Dermis blood vessel endothelial cell (primary cell): ENCODE measurements around the gene ANK3. TPM values are rescaled to one million over a fixed set of nuclear protein-coding genes. Genes with fewer than 3 reads are reported as not detected.

ENCODE experiments used
- DNase-seq: peaks from one replicate; pipeline ENCODE4 v3.0.0; 2010
- total RNA-seq: library from RNA; depleted of rRNA; stranded (reverse); fragments of >200 nt; gene quantifications from 2 replicates; pipeline ENCODE4 v1.2.3, GENCODE V29; 2014

The ANK3 gene
- total RNA-seq, 1 donor from 2014 or later, result 0.85 TPM

DNA sequence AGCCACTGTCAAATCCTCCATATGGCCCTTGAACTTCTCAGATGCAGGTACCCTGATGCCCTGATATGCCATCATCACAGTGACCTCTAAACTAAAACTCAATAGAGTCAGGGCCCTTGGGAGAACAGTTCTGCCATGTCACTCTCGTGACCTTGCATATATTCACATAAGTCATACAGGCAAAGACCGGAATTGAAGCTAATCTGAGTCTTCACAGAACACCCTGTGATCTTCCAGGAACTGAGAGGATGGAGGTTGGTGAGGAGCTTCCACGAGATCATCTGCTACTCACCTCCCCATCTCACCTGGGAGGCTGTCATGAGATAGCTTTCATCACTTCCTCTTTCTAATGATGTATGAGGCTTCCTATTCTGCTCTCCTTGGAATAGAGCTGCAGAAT lies 254.7 kb downstream of the ANK3 start:
- no peak for DNase-seq

DNA sequence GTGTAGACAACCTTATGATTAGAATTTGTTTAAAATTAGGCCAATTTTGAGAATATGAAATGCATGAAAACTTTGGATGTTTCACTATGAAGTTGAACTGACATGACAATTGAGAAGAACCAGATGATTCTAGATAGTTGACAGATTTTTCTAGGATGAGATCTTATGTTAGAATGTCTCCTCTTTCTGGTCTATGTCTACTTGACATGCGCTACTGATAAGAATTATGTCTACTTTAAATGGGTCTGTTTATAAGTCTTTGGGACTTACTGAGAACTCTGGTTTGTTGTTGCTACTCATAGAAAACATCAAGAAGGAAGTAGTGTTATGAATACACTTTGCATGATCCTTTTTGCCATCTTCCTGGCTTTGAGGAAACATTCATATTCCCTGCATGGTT lies 255.1 kb downstream of the ANK3 start:
- no peak for DNase-seq

DNA sequence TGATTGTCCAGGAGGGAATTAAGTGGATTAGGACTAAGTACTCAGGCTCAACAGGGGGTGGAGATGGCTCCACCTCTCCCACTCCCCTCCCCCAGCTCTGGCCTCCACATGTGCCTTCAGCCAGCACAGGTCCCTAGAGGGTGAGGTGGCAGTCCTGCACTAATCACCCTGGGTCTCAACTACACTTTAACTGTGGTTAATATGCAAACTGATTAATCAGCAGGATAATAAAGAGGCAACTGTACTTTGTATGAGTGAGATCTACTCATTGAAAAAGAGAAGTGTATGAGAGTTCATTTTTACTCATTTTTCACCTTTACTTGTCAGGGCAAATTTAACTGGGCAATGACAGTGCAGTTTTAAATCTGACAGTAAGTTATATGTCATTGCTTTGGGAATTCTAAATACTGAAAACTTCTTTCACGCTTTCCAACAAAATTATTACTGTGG lies 259.5 kb downstream of the ANK3 start:
- DNase-seq, result no peak

DNA sequence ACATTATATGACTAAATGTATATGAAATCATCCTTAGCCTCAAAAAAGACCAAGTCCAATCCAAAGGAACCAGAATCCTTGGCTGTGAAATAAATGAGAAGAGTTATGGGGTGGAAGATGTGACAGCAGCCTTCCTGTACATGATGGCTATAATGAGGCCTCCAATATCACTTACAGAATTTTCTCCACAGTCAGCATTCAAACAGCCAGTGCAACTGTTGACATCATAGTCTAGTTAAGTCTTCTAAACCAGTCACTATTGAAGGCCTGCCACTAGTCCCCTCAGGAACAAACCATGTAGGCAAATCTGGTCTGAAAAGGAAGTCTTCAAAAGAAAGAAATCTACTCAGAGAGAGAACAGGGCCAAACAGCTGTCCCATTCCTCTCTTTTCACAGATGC lies 263.8 kb downstream of the ANK3 start:
- DNase-seq, result no peak

DNA sequence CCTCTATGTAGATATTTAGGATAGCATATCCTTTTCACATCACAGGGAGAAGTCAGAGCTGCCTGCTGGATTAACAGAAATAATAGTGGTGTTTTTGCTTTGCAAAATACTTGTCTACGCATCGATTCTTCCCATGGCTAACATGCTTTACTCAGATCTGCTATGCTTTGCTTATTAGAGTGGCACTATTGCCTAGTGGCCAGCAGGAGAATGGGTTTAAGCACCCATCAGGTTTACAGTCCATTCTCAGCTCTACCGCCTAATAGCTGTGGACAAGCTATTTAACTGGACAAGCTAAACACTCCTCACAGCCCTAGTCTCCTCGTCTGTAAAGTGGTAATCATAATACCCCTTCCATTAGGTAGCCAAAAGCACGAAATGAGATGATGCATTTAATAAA lies 265.1 kb downstream of the ANK3 start:
- DNase-seq, result no peak

DNA sequence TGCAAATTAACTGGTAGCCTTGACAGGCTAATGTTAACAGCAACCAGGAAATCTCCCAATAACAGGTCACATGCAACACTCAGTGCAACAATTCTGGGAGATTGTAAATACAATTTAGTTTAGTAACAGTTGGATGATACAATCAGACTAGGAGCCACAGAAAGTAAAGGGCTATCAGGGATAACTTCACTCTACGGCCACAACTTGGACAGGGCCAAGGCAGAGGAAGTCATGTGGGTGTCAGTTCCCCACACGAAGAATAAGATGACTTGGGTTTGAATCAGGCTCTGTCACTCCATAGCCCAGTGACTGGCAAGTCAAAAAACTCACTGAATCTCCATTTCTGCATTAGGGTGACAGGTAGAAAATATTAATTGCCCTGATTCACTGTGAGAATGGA lies 266.0 kb downstream of the ANK3 start:
- peak; percentile 7 for DNase-seq

DNA sequence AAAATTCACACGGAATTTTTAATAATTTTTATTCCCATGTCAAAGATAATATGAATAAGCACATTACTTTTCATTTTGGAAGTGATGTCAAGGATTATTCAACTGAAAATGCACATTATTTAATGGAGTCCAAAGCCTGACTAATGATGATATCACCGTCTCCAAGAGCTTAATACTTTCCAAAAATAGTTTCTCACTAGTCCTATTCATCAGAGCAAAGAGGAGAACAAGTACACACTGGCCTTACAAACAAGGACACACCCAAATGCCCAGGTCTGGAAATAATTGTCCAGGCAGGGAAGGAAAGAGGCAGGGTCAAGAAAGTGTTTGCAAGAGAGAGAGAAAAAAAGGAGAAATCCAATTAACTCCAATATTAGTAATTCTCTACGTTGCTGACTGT lies 266.5 kb downstream of the ANK3 start:
- peak; percentile 44 for DNase-seq

DNA sequence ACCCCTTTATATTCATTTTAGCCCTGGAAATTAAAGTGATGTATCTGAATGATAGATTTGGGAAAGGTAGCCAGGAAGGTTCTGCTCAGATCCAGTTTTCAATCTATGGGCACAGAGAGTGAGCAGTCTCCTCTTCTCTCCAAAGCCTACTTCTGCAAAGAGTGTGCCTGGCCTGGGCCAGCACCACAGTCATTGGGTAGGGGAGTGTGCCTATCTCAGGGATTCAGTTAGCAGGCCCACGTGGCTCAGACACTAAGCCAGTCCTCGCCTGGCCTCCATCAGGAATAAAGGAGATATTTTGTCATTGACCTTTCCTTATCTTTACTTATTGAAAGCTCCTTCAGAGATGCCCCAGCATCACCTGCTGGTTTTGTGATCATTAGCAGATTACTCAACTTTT lies 267.5 kb downstream of the ANK3 start:
- DNase-seq, result no peak

DNA sequence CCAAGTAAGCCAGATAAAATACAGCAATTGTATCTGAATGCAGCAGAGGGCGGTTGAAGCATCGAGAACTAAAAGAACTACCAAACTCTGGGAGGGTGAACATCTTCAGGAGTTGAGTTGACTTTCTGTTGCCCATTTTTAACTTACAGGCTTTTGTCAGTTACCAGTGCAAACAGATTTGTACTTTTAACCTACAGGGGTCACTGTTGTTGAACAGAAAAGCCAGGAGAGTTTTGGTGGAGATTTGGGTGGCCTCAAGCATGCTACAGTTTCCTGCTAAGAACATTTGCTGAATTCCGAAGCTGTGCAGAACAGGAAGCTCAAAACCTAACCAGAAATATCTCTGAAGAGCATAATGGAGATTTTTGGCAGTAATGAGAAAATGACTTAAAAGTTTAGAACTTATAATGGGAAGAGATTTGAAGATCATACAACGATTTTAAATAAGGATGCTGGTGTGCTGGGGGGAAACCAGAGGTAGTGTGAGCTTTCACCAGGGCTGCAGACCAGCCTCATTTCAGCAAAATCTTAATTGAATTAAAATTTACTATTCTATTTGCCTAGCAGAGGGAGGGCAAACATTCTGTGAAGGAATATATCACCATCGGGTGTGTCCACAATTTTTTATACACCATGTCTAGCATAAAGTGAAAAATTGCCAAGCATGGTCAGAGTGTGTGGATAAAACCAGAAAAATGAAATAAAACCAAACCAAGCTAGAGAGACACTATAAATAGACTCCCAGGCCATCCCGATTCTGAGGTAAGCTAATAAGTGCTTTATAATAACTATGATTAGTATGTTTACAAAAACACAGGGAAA lies 274.7 kb downstream of the ANK3 start:
- peak; percentile 82 for DNase-seq

DNA sequence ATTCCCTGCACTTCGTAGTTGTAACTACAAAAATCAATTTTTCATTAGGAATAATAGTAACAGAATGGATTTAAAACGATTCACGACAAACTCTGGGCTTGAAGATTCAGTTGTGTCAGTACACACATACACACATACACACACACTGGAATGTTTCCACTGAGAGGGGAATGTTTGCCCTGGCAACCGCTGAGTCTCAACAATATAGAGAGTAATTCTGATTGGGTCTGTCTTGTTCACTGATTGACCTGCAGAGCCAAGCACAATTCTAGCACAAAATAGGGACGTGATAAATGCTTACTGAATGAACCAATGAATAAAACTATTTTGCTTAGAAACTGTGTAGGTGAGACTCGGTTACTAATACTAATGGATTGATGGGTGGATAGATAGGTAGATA lies 278.9 kb downstream of the ANK3 start:
- DNase-seq, result no peak

DNA sequence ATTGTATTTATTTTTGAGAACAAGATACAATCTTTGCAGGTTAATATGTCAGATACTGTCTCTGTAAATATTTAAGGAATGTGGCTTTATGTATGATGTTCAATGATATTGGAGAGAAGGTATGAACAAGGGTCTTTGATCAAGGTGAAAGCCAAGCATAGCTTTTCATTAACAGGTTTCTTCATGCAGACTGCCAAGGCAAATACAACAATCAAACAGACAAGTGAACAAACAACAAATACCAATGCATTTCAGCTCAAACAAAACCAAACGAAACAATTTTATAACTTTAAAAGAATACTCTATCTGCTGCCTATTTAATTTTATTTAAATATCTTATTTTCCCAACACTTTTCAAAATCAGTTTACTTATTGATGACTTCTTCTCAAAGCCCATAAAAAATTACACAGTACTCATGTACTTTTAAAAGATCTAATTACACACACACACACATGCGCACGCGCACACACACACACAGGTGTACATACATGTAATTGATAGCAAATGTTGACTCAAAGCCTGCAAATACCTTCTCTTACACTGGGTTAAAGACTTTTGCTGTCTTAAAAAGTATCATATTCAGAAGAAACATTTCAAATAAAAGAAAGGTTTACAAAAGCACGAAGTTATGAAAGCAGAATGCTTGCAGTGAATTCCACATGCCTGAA lies 282.2 kb downstream of the ANK3 start:
- no peak for DNase-seq

DNA sequence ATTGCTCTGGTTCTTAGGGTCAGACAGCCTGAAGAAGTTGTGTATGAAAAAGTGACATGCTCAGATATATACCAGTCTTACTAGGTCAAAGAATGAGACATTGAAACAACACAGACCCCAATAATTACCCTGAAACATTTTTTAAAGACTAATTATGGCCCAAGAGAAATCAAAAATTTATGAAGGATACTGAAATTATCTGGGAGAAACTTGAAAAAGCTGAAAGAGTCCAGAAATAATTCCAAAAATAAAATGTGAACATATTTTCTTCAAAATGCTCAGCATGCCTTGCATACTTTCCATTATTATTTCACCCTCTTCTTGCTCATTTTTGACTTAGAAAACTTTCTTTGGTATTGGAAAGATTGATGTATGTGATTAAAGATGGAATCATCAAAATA lies 284.4 kb downstream of the ANK3 start:
- no peak for DNase-seq

DNA sequence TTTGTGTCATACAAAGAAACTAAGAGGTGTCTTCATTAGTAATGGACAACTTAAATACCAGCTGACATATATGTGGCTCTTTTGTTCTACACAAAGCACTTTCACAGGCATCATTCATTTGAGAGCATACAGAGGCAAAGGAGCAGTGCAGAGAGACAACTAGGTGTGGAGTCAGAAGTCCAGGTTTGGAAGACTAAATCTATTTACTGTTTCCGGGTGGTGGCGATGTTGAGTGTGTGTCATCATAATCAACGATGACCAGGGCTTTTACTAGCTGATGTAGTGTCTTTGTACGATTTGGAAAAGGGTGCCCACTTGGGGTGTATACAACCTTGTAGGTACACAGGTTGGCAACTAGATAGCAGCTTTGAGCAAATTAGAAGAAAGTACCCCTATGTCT lies 287.9 kb downstream of the ANK3 start:
- no peak for DNase-seq

DNA sequence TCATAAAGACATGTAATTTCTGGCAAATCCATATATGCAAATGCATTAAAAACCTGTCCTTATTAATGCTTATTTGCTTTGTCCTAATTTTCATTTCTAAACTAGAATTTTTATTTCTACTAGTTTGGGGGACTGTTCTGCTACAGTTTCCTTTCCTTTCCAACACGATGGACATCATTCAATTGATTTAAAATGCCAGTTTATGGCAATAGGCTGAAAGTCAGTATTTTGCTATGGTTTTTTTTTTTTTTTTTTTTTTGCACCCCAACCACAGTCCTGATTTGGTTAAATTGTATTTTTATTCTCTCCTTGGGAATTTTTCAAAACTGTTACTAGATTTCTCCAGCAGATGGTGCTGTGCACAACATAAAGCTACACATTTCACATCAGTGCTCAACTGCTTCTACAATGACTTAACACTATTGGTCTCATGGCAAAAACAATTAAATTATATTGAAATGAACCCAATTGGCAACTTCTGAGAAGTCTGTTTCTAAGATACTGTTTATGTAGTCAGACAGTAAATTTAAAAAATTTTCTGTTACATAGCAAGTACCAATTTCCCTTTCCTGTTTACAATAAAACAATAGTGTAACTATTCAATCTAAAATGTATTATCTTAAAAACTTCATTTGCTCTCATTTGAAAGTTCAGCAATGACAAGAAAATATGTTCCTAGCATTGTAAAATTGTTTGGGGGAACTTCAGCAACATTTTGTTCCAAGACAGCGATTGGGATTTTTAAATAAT lies 289.5 kb downstream of the ANK3 start:
- peak; percentile 81 for DNase-seq

DNA sequence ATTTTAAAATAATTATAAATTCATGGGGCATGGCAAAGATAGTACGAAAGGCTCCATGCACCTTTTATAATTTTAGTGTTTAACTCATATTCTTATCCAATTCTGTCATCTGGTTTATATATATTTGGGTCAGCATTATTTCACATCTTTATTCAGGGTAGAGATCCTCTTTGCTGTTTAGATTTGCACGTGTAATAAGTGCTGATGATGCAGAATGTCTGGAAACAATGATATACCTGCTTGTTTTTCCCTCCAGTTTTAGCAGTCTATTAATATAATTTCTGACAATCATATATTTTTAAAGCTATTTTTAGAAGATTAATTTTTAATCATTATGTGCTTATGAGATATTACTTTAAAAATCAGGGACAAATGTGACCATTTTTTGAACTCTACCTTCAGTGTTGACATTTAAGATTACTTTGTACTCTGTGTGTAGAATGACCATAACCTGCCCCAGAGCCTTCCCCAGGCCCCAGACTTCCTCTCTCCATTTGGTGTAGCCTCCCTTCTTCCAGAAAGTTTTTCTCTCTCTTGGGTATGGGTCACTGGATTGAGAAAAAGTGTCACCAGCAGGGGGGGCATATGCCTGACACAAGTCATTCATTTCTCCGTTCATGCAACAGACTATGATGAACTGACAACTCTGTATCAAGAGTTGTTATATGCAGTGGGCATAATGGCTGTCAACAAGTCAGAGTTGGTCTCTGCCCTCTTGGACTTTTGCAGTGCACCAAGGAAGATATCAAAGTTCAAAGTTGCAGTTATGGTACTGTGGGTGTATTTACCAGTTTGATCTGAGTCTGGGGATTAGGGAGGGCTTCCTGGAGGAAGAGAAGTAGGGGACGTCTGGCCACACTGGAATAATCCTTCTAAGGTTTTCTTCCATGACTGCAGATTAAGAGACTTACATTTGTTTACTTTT lies 290.7 kb downstream of the ANK3 start:
- DNase-seq, result peak; percentile 40

DNA sequence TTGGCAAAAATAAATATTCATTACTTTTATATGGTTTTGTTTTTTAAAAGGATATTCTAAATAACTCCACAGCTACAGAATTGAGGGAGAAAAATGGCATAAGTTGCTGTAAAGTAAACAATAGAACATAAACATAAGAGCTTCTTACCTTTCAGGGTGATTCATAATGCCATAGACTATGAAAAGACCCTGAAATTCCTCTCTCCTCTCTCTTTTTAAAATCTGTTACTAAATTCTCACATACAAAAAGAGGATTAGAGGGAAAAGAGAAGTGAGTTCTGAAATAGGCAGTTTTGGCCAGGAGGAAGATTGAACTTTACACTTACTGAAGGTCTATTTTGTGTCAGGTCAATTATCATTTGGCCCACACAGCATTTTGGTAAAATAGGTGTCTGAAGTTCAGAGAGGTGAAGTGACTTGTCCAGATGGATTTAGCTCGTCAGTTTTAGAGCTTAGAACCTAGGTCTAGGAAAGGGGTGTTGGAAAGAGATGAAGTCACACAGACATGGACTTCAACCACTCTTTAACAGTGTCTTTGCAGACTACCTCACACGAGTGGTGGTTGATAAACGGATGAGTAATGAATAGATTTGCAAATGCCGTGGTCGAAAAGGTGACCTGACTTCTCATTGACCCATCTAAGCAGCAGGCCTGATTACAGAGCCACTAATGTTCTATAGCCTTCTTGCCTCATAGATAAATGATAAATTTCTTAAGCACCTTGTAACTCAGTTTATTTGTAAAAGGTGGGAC lies 292.7 kb downstream of the ANK3 start:
- DNase-seq, result no peak

DNA sequence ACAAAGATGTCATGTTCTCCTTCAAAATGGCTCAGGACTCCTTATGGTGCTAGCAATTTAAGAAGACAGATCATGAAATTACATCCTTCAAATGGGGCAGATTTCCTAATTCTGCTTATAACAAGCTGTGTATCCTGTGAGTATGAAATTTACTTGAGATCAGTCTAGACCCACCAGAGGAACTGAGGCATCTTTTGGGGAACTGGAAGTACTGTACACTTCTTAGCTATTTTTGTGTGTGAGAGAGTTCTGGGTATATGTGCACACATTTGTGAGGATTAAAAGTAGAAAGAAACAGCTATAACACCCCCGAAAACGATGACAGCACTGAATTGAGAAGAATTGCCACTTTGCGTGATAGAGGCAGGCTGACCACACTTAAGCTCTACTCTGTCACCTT lies 296.4 kb downstream of the ANK3 start:
- DNase-seq, result no peak

DNA sequence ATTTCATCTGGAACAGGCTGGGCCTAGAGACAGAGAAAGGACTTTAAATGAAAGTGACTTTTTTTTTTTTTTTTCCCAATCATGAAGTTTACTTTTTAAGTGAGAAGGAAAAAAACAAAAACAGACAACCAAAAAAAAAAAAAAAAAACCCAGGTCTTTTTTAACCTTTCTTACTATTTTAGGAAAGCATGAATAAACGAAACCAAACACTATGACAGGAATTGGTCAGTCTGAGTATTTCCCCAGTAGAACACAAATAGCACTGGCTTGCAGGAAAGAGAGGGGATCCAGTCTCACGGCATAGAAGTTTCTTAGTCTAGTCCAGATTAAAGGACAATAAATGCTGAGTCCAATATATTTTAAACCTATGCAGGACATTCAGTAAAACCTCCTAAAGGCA lies 302.8 kb downstream of the ANK3 start:
- no peak for DNase-seq

DNA sequence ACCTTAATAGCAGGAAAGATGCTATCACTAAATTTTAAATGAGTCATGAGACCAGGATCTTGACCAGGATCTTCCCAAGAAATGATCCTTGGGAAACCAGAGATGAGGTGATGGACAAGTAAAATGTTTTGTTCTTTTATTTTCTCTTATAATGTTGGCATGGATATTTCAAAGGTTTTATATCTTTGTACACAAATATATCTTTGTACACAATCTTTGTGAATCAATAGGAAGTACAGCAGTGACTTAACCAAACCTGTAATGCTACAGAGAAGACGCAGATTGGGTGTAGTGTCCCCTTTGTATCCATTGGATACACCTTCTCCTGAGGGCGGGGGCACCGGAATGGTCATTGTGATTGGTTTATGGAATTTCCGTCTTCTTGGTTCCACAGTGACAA lies 303.3 kb downstream of the ANK3 start:
- DNase-seq, result no peak

DNA sequence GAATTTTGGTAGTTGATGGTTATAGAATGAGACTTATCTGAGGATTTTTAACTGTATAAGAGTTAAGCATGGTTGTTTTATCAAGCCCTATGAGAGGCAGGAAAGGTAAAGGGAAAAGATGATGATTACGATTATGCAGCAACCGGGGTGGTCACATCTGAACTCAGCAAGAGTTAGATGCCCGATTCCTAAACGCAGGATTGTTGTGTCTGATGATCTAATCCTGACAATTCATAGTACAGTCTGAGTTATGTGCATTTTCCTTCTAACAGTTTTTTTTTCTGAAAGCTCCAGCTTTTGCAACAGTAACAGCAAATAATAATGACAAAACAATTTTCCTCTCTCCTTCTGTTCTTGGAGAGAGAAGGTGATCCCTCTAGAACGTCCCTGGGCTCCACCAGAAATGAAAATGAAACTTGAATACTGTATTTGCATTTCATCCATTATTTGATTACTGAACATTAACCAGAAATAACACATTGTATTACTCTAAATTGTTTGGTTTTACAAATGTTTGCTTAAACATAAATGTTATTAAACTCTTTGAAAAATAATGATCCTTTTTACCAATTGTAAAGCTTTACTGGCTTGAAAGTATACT lies 306.8 kb downstream of the ANK3 start:
- DNase-seq, result no peak

DNA sequence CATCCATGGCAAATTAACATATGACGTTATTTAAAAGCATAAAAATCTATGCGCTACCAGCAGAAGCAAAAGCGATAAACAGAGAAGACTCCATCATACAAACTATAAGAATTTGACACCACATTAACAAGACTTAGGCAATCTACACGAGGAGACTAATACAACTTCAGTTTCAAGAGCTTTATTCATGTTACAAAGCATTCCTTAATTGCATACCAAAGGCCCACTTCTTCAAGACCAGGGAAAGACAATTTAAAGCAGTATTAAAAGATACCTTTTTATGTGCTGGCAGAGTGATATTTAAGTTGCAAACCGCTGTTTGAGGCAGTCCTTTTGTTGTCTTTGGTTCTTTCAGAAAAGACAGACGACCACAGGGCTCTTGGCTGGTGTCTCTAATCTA lies 307.3 kb downstream of the ANK3 start:
- DNase-seq, result no peak
